NCI-H526 (cell line): ENCODE data around the gene ALKAL2.

Experiments used
- DNase-seq, 2 experiments: peaks; one replicate each; lab custom pipeline; 2025; lab: John Stamatoyannopoulos, UW

Gene ALKAL2

GRCh38 chr2:270861-271260 lies 17.0 kb downstream of the ALKAL2 start:
- DNase-seq, result no peak

GRCh38 chr2:269356-270030 lies 18.4 kb downstream of the ALKAL2 start:
- no peak for DNase-seq

- no peak for DNase-seq
Measured at GRCh38 chr2:268323-268722, 19.6 kb downstream of the ALKAL2 start.

GRCh38 chr2:264493-265468 lies 23.1 kb downstream of the ALKAL2 start, which contains the start of gene ACP1:
TSS of gene ACP1 (plus strand) at chr2:264947. CDS start at chr2:264965, 18 bp downstream.
- peak; percentile 91 to 99 for DNase-seq

GRCh38 chr2:263774-264492 lies 24.0 kb downstream of the ALKAL2 start, which contains the start of gene SH3YL1:
TSS of gene SH3YL1 (minus strand) at chr2:264032. CDS start at chr2:263984, 48 bp downstream.
- peak; percentile 42 to 72 for DNase-seq

- no peak for DNase-seq
Measured at GRCh38 chr2:263022-263738, 24.7 kb downstream of the ALKAL2 start.

- peak in 1 of 2 experiments; percentile 3 for DNase-seq
Measured at GRCh38 chr2:262117-262516, 25.8 kb downstream of the ALKAL2 start.

- no peak for DNase-seq
Measured at GRCh38 chr2:260507-261161, 27.3 kb downstream of the ALKAL2 start.

GRCh38 chr2:259789-260331 lies 28.0 kb downstream of the ALKAL2 start:
- no peak for DNase-seq

GRCh38 chr2:258933-259332 lies 29.0 kb downstream of the ALKAL2 start:
- DNase-seq, result no peak

GRCh38 chr2:257842-258241 lies 30.0 kb downstream of the ALKAL2 start:
- DNase-seq, result no peak

- no peak for DNase-seq
Measured at GRCh38 chr2:257429-257828, 30.5 kb downstream of the ALKAL2 start.

GRCh38 chr2:256094-256493 lies 31.8 kb downstream of the ALKAL2 start:
- no peak for DNase-seq

GRCh38 chr2:255195-255594 lies 32.7 kb downstream of the ALKAL2 start:
- no peak for DNase-seq

- no peak for DNase-seq
Measured at GRCh38 chr2:254241-254640, 33.6 kb downstream of the ALKAL2 start.

GRCh38 chr2:253202-253638 lies 34.7 kb downstream of the ALKAL2 start:
- DNase-seq, result no peak

GRCh38 chr2:252001-252602 lies 35.8 kb downstream of the ALKAL2 start:
- no peak for DNase-seq

- peak; percentile 10 to 24 for DNase-seq
Measured at GRCh38 chr2:249538-250042, 38.3 kb downstream of the ALKAL2 start.

GRCh38 chr2:248724-249123 lies 39.2 kb downstream of the ALKAL2 start:
- DNase-seq, result no peak
